Keratinocyte (primary cell): ENCODE data around the gene PFN2. TPM values are rescaled to one million over a fixed set of nuclear protein-coding genes. Genes with fewer than 3 reads are reported as not detected.

Experiments used
- DNase-seq: peaks from one replicate; pipeline ENCODE4 v3.0.0-alpha.2; 2011; ENCODE audit warnings: low read depth, missing footprints, low spot score
- FAIRE-seq: peaks from 2 replicates; lab custom pipeline; 2011; peaks lifted over from hg19 to GRCh38; lab: Jason Lieb, UNC
- H2AFZ ChIP-seq: 2 replicates; pipeline ENCODE4 v1.6.0; 2012; ENCODE audit warnings: low read length, control low read depth, inconsistent platforms; ENCODE audit not compliant: control insufficient read depth
- H3K27ac ChIP-seq: 2 replicates; pipeline ENCODE4 v1.5.1; 2011; ENCODE audit warnings: low read length; ENCODE audit not compliant: control insufficient read depth, insufficient read depth
- H3K27me3 ChIP-seq: 3 replicates; pipeline ENCODE4 v1.6.0; 2011; ENCODE audit warnings: low read length; ENCODE audit not compliant: control insufficient read depth, insufficient read depth; ENCODE audit errors: extremely low read depth
- H3K36me3 ChIP-seq, 2 experiments: 2 replicates in 1 of 2; 3 replicates in 1 of 2; pipeline ENCODE4 v1.5.1; 2011; ENCODE audit warnings: low read length in 2 of 2, mild to moderate bottlenecking in 1 of 2; ENCODE audit not compliant: control insufficient read depth in 2 of 2, insufficient read depth in 2 of 2; ENCODE audit errors: extremely low read depth in 1 of 2
- H3K4me1 ChIP-seq: 3 replicates; pipeline ENCODE4 v1.5.1; 2011; ENCODE audit warnings: low read length; ENCODE audit not compliant: control insufficient read depth, insufficient read depth; ENCODE audit errors: extremely low read depth
- H3K4me2 ChIP-seq: 3 replicates; pipeline ENCODE4 v1.6.0; 2011; ENCODE audit warnings: low read depth, low read length; ENCODE audit not compliant: control insufficient read depth, insufficient read depth; ENCODE audit errors: extremely low read depth
- H3K4me3 ChIP-seq, 3 experiments: fragments of 200-600 bp in 1 of 3; sonication (generic) in 1 of 3; 2 replicates in 2 of 3; 3 replicates in 1 of 3; pipeline ENCODE4 v1.5.1; 2011 to 2016; ENCODE audit warnings: low read length in 3 of 3, mild to moderate bottlenecking in 3 of 3, control low read depth in 2 of 3, inconsistent platforms in 1 of 3, low read depth in 1 of 3, mixed read lengths in 1 of 3, mixed run types in 1 of 3, moderate library complexity in 1 of 3; ENCODE audit not compliant: control insufficient read depth in 2 of 3, insufficient read depth in 2 of 3; ENCODE audit errors: extremely low read depth in 1 of 3
- H3K79me2 ChIP-seq: 2 replicates; pipeline ENCODE4 v1.6.0; 2012; ENCODE audit warnings: low read length; ENCODE audit not compliant: control insufficient read depth, insufficient read depth
- H3K9ac ChIP-seq: 3 replicates; pipeline ENCODE4 v1.6.0; 2011; ENCODE audit warnings: low read length; ENCODE audit not compliant: control insufficient read depth, insufficient read depth; ENCODE audit errors: extremely low read depth
- H3K9me1 ChIP-seq: 3 replicates; pipeline ENCODE4 v1.6.0; 2011; ENCODE audit warnings: low read length; ENCODE audit not compliant: control insufficient read depth, insufficient read depth; ENCODE audit errors: extremely low read depth
- H3K9me3 ChIP-seq: 2 replicates; pipeline ENCODE4 v1.5.1; 2012; ENCODE audit warnings: low read depth, low read length; ENCODE audit not compliant: control insufficient read depth
- H4K20me1 ChIP-seq: 3 replicates; pipeline ENCODE4 v1.6.0; 2011; ENCODE audit warnings: low read length; ENCODE audit not compliant: control insufficient read depth, insufficient read depth; ENCODE audit errors: extremely low read depth
- CTCF ChIP-seq, 3 experiments: IDR thresholded peaks in 1 of 3; conservative IDR thresholded peaks in 1 of 3; optimal IDR thresholded peaks in 1 of 3; 2 replicates in 2 of 3; 3 replicates in 1 of 3; pipeline versions ENCODE3 to v1.5.1; 2011; ENCODE audit warnings: low read length in 3 of 3, mild to moderate bottlenecking in 3 of 3, moderate library complexity in 2 of 3, control low read depth in 1 of 3, inconsistent platforms in 1 of 3; ENCODE audit not compliant: insufficient read depth in 2 of 3; ENCODE audit errors: extremely low read depth in 1 of 3
- EZH2 ChIP-seq: IDR thresholded peaks from one replicate; pipeline ENCODE4 v1.6.1; 2012; ENCODE audit warnings: inconsistent platforms, mild to moderate bottlenecking, low read length, moderate library complexity
- dilution Hi-C: fragments of 300-500 bp; cut with MboI; formaldehyde crosslinking; loops from one replicate; pipeline ENCODE4 v1.7.0; 2020; ENCODE audit warnings: low sequenced_read_pairs; ENCODE audit not compliant: extremely low pct_ligation_motif_present
- polyA plus RNA-seq, 5 experiments: library from polyadenylated mRNA; depleted of rRNA in 3 of 5; stranded (reverse) in 3 of 5; stranded (forward) in 1 of 5; unstranded in 1 of 5; fragments of >200 nt; gene quantifications; 1 replicate in 1 of 5; 2 replicates in 3 of 5; 3 replicates in 1 of 5; pipeline versions ENCODE4 v1.2.1 to v1.2.3, GENCODE V29; 2011 to 2012; ENCODE audit warnings: missing spikeins in 2 of 5, low read depth in 1 of 5, low replicate concordance in 1 of 5

PFN2 gene
- polyA plus RNA-seq, 1 donor (not counting 4 experiments of a cell fraction or from before 2014, with no cell fraction given): 334 TPM

DNA sequence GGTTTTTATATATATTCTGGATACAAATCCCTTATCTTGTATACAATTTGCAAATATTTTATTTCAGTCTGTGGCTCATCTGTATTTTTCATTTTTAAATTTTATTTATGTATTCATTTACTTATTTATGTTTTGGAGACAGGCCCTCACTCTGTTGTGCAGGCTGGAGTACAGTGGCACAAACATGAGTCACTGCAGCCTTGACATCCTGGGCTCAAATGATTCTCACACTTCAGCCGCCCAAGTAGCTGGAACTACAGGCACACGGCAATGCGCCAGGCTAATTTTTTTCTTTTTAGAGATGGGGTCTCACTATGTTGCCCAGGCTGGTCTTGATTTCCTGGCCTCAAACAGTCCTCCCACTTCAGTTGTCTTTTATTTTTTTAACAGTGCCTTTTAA is 50.6 kb downstream of the PFN2 start:
- H3K79me2 ChIP-seq: no peaks in the 10 kb centered on the region
- no peaks in the 10 kb centered on the region for H3K9me1 ChIP-seq
- no peak overlapping the region for H3K4me2 ChIP-seq
- TF ChIP-seq EZH2: no peak
- TF ChIP-seq CTCF (optimal IDR thresholded peaks at IDR 0.05 in 1 of 3, IDR thresholded peaks at IDR 0.05 in 1 of 3, conservative IDR thresholded peaks at IDR 0.05 in 1 of 3; ENCODE audit: extremely low read depth in 1 of 3, insufficient read depth in 2 of 3, low read length in 3 of 3): no peak
- H2AFZ ChIP-seq: no peak overlapping the region
- FAIRE-seq (no peak), DNase-seq (no peak)
- dilution Hi-C loops: no loop called here
- no peaks in the 10 kb centered on the region for H4K20me1 ChIP-seq
- no peaks in the 10 kb centered on the region for H3K9me3 ChIP-seq
- H3K4me3 ChIP-seq: no peak overlapping the region
- H3K9ac ChIP-seq: no peak overlapping the region
- no peaks in the 10 kb centered on the region for H3K27me3 ChIP-seq
- H3K36me3 ChIP-seq: no peaks in the 10 kb centered on the region
- no peaks in the 10 kb centered on the region for H3K4me1 ChIP-seq
- H3K27ac ChIP-seq: no peak overlapping the region

DNA sequence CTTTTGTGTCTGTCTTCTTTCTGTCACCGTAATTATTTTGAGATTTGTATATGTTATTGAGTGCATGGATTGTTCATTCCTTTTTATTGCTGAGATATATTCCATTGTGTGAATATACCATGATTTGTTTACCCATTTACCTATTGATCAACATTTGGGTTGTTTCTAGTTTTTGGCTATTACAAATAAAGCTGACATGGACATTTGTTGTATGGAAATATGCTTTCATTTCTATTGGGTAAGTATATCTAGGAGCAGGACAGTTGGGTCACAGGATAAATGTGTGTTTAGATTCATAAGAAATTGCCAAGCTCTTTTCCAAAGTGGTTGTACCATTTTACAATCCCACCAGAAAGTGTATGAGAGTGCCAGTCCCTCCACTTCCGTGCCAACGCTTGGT is 51.2 kb downstream of the PFN2 start:
- Histone ChIP-seq H3K4me3 (no peak overlapping the region), H3K4me2 (no peak overlapping the region), H3K36me3 (no peaks in the 10 kb centered on the region), H3K79me2 (no peaks in the 10 kb centered on the region), H3K9ac (no peak overlapping the region), H3K27me3 (no peaks in the 10 kb centered on the region), H3K9me1 (no peaks in the 10 kb centered on the region), H2AFZ (no peak overlapping the region), H3K9me3 (no peaks in the 10 kb centered on the region), H4K20me1 (no peaks in the 10 kb centered on the region), H3K27ac (no peak overlapping the region), H3K4me1 (no peaks in the 10 kb centered on the region)
- TF ChIP-seq EZH2 (no peak), CTCF (optimal IDR thresholded peaks at IDR 0.05 in 1 of 3, IDR thresholded peaks at IDR 0.05 in 1 of 3, conservative IDR thresholded peaks at IDR 0.05 in 1 of 3; ENCODE audit: extremely low read depth in 1 of 3, insufficient read depth in 2 of 3, low read length in 3 of 3) (no peak)
- dilution Hi-C loops: no loop called here
- no peak for DNase-seq
- no peak for FAIRE-seq
